HG02973 (cell line): ENCODE measurements around the gene GPD2.
"Not testable (repeated sequence)": the region's sequence is repeated elsewhere in the genome, so short reads cannot be mapped to it uniquely, and the experiment has no call there.

Source experiments
- ATAC-seq: cut with Tn5 transposase; IDR thresholded peaks from one replicate; pipeline ENCODE4 v1.9.1; 2021; ENCODE audit warnings: moderate library complexity; ENCODE audit not compliant: unreplicated experiment

The GPD2 gene

GRCh38 chr2:156580501-156580900 is 144.3 kb downstream of the GPD2 start:
- no peak for ATAC-seq

- no peak for ATAC-seq
These were observed 145.1 kb downstream of the GPD2 start for GRCh38 chr2:156581280-156581679.

- no peak for ATAC-seq
These were observed 149.3 kb downstream of the GPD2 start for GRCh38 chr2:156585457-156585856.

- no peak for ATAC-seq
These were observed 150.4 kb downstream of the GPD2 start for GRCh38 chr2:156586621-156587020.

GRCh38 chr2:156589381-156590079 is 153.4 kb downstream of the GPD2 start:
- peak; percentile 77 for ATAC-seq

- ATAC-seq = no peak
These were observed 154.0 kb downstream of the GPD2 start for GRCh38 chr2:156590085-156590739.

GRCh38 chr2:156592809-156593593 is 156.8 kb downstream of the GPD2 start:
- ATAC-seq = no peak

GRCh38 chr2:156593594-156593921 is 157.4 kb downstream of the GPD2 start:
- ATAC-seq = no peak

GRCh38 chr2:156598563-156598962 is 162.4 kb downstream of the GPD2 start:
- ATAC-seq = no peak

- ATAC-seq = no peak
These were observed 164.0 kb downstream of the GPD2 start for GRCh38 chr2:156600196-156600595.

GRCh38 chr2:156601855-156602551 is 165.8 kb downstream of the GPD2 start:
- ATAC-seq = no peak

GRCh38 chr2:156602552-156602933 is 166.4 kb downstream of the GPD2 start:
- ATAC-seq = no peak

GRCh38 chr2:156615836-156616322 is 179.7 kb downstream of the GPD2 start:
- no peak for ATAC-seq

- ATAC-seq = not testable (repeated sequence)
These were observed 181.9 kb downstream of the GPD2 start for GRCh38 chr2:156618071-156618470.

- ATAC-seq = no peak
These were observed 182.9 kb downstream of the GPD2 start for GRCh38 chr2:156619021-156619539.

- ATAC-seq = no peak
These were observed 186.3 kb downstream of the GPD2 start for GRCh38 chr2:156622491-156622890.

GRCh38 chr2:156625360-156626170 is 189.4 kb downstream of the GPD2 start:
- no peak for ATAC-seq

- ATAC-seq = no peak
These were observed 190.8 kb downstream of the GPD2 start for GRCh38 chr2:156626931-156627330.

- ATAC-seq = no peak
These were observed 194.6 kb downstream of the GPD2 start for GRCh38 chr2:156630579-156631337.
